A549 (cell line): Measurements from ENCODE around the gene TRAK2. TPM values are rescaled to one million over a fixed set of nuclear protein-coding genes. Genes with fewer than 3 reads are reported as not detected.
"Not testable (repeated sequence)": the region's sequence is repeated elsewhere in the genome, so short reads cannot be mapped to it uniquely, and the experiment has no call there.

Experiments used
- ATAC-seq, 2 experiments: fragments of 200-7000 bp in 1 of 2; fragments of >200 bp in 1 of 2; cut with Nextera tagmentation in 1 of 2; cut with Tn5 transposase in 1 of 2; 3 replicates each; pipeline versions ENCODE4 v1.8.0 to v1.9.1; 2018 to 2020; ENCODE audit warnings: mild to moderate bottlenecking in 1 of 2, moderate library complexity in 1 of 2
- CTCF ChIA-PET: fragments of 300-600 bp; sonication (Branson Sonifier 250); formaldehyde crosslinking; extraction: SDS; loops from one replicate; lab custom pipeline; 2021; ENCODE audit warnings: antibody characterized with exemption, inconsistent platforms; lab: Yijun Ruan, JAX
- POLR2A ChIA-PET: fragments of 350-600 bp; formaldehyde crosslinking; extraction: SDS; loops from one replicate; lab custom pipeline; 2021; ENCODE audit warnings: antibody characterized with exemption, inconsistent platforms; lab: Yijun Ruan, JAX
- DNase-seq, 2 experiments: peaks; one replicate each; pipeline versions ENCODE4 v3.0.0 to v3.0.0-alpha.2; 2011 to 2016; ENCODE audit warnings: low read depth in 1 of 2, low spot score in 1 of 2
- FAIRE-seq: peaks from 2 replicates; lab custom pipeline; 2011; peaks lifted over from hg19 to GRCh38; lab: Jason Lieb, UNC
- H3K27ac ChIP-seq, 2 experiments: fragments of >200 bp; sonication (Bioruptor Twin); formaldehyde crosslinking; 3 replicates each; pipeline ENCODE4 v1.5.1; 2016 to 2017
- H3K4me1 ChIP-seq: fragments of >200 bp; sonication (Bioruptor Twin); formaldehyde crosslinking; 3 replicates; pipeline ENCODE4 v1.6.1; 2016
- H3K4me2 ChIP-seq: fragments of >200 bp; sonication (Bioruptor Twin); formaldehyde crosslinking; 3 replicates; pipeline ENCODE4 v1.6.1; 2016
- H3K4me3 ChIP-seq: fragments of >200 bp; sonication (Bioruptor Twin); formaldehyde crosslinking; 3 replicates; pipeline ENCODE4 v1.5.1; 2016
- H3K9me3 ChIP-seq: fragments of >200 bp; sonication (Bioruptor Twin); formaldehyde crosslinking; 3 replicates; pipeline ENCODE4 v1.6.1; 2016
- CBX2 ChIP-seq: fragments of 200-600 bp; sonication (generic); IDR thresholded peaks from 2 replicates; pipeline ENCODE4 v1.6.1; 2016; ENCODE audit warnings: low read depth, mild to moderate bottlenecking, borderline replicate concordance
- CTCF ChIP-seq: fragments of >200 bp; sonication (Bioruptor Twin); formaldehyde crosslinking; IDR thresholded peaks from 3 replicates; pipeline ENCODE4 v1.5.1; 2016
- HDAC2 ChIP-seq: fragments of 200-600 bp; sonication (generic); IDR thresholded peaks from 2 replicates; pipeline ENCODE4 v1.6.1; 2016
- HMGXB4 ChIP-seq: fragments of 250-450 bp; sonication (Bioruptor Pico); IDR thresholded peaks from 2 replicates; pipeline ENCODE4 v1.5.0; 2021; ENCODE audit warnings: mild to moderate bottlenecking, moderate library complexity, borderline replicate concordance
- HOXB5 ChIP-seq: fragments of 250-450 bp; sonication (Bioruptor Pico); IDR thresholded peaks from 2 replicates; pipeline ENCODE4 v1.5.0; 2020; ENCODE audit warnings: mild to moderate bottlenecking, moderate library complexity
- MAFK ChIP-seq: fragments of 450-650 bp; IDR thresholded peaks from 2 replicates; pipeline ENCODE4 v1.6.1; 2014; ENCODE audit not compliant: partially characterized antibody
- NR3C1 ChIP-seq: fragments of >200 bp; sonication (Bioruptor Twin); formaldehyde crosslinking; IDR thresholded peaks from 3 replicates; pipeline ENCODE4 v1.6.1; 2017
- PBX3 ChIP-seq: IDR thresholded peaks from 2 replicates; pipeline ENCODE4 v1.6.1; 2012
- POLR2A ChIP-seq: IDR thresholded peaks from 2 replicates; pipeline ENCODE4 v1.6.1; 2012; ENCODE audit warnings: mild to moderate bottlenecking, low read length
- RARB ChIP-seq: fragments of 250-450 bp; sonication (Bioruptor Pico); IDR thresholded peaks from 2 replicates; pipeline ENCODE4 v1.8.0; 2021; ENCODE audit warnings: mild to moderate bottlenecking, moderate library complexity
- RFX5 ChIP-seq: fragments of 450-650 bp; IDR thresholded peaks from 2 replicates; pipeline ENCODE4 v1.7.1; 2014; ENCODE audit warnings: antibody characterized with exemption, mild to moderate bottlenecking, moderate library complexity
- SREBF2 ChIP-seq: fragments of 450-650 bp; IDR thresholded peaks from 2 replicates; pipeline ENCODE4 v1.6.1; 2014; ENCODE audit warnings: mild to moderate bottlenecking, moderate library complexity
- TP53 ChIP-seq: fragments of 250-450 bp; sonication (Bioruptor Pico); IDR thresholded peaks from 2 replicates; pipeline ENCODE4 v1.5.0; 2021; ENCODE audit warnings: mild to moderate bottlenecking, moderate library complexity
- WGBS: methylation state at CpG from one replicate; pipeline ENCODE4 v1.1.6; 2017; ENCODE audit errors: missing lambda C conversion rate; 5-methylcytosine and 5-hydroxymethylcytosine counted together
- polyA plus RNA-seq, 4 experiments: library from polyadenylated mRNA; depleted of rRNA in 3 of 4; stranded (reverse); fragments of >200 nt; fragmentation: RNase III in 1 of 4; extraction: RNeasy Plus Mini Kit Qiagen cat#74134 plus additional on column Dnase treatment in 1 of 4; gene quantifications; 2 replicates in 3 of 4; 3 replicates in 1 of 4; pipeline ENCODE4 v1.2.3, GENCODE V29; 2011 to 2017

TRAK2 gene
- polyA plus RNA-seq, 2 of the 4 experiments (the other 2 are of a cell fraction), result 10.2 to 22.4 TPM

GRCh38 chr2:201430839-201431238 is 20.4 kb downstream of the TRAK2 start:
- no peak overlapping the region for H3K4me3 ChIP-seq
- WGBS, result 82% methylated on average over 4 of the region's 5 CpGs
- H3K27ac ChIP-seq, result no peak overlapping the region
- H3K4me2 ChIP-seq, result no peak overlapping the region
- no peak for DNase-seq
- peaks cover 3% of the 10 kb centered on the region; the same call in 1 of the 3 replicates for H3K9me3 ChIP-seq
- FAIRE-seq, result no peak
- TF ChIP-seq CTCF (no peak), HOXB5 (CRISPR knock-in tag) (no peak), POLR2A (no peak), RFX5 (no peak), NR3C1 (no peak), MAFK (no peak)
- ChIA-PET CTCF (no interaction called here), POLR2A (no interaction called here)
- ATAC-seq, result no peak
- peaks cover 13% of the 10 kb centered on the region for H3K4me1 ChIP-seq

- H3K4me3 ChIP-seq, DNase-seq, FAIRE-seq, H3K9me3 ChIP-seq, H3K27ac ChIP-seq, ATAC-seq, CTCF ChIA-PET, H3K4me2 ChIP-seq, POLR2A ChIA-PET: not testable (repeated sequence)
- H3K4me1 ChIP-seq, result peaks cover 13% of the 10 kb centered on the region
- 96% methylated on average over 12 of the region's 12 CpGs for WGBS
Observed at GRCh38 chr2:201430322-201430721, 20.9 kb downstream of the TRAK2 start.

GRCh38 chr2:201429835-201430234 is 21.4 kb downstream of the TRAK2 start:
- DNase-seq, POLR2A ChIA-PET, H3K4me2 ChIP-seq, H3K9me3 ChIP-seq, H3K27ac ChIP-seq, CTCF ChIA-PET, ATAC-seq, H3K4me3 ChIP-seq, FAIRE-seq: not testable (repeated sequence)
- 83% methylated on average over 6 of the region's 6 CpGs for WGBS
- H3K4me1 ChIP-seq, result peaks cover 13% of the 10 kb centered on the region

GRCh38 chr2:201428366-201428765 is 22.9 kb downstream of the TRAK2 start:
- H3K4me3 ChIP-seq, H3K4me2 ChIP-seq, H3K27ac ChIP-seq, ATAC-seq, POLR2A ChIA-PET, DNase-seq, CTCF ChIA-PET, FAIRE-seq, H3K9me3 ChIP-seq: not testable (repeated sequence)
- H3K4me1 ChIP-seq, result peaks cover 13% of the 10 kb centered on the region

- POLR2A ChIA-PET, result no interaction called here
- no peak for ATAC-seq
Observed at GRCh38 chr2:201425952-201426351, 25.3 kb downstream of the TRAK2 start.

More at GRCh38 chr2:201425952-201426351, 25.3 kb downstream of the TRAK2 start:
- TF ChIP-seq CBX2, result no peak
- no peak for TF ChIP-seq TP53
- no peak for TF ChIP-seq RFX5
- TF ChIP-seq NR3C1, result no peak
- TF ChIP-seq HDAC2, result no peak
- TF ChIP-seq HMGXB4, result no peak
- no peak for TF ChIP-seq PBX3
- no peak for TF ChIP-seq RARB
- TF ChIP-seq SREBF2, result no peak
- CTCF ChIA-PET, result no interaction called here
- H3K4me2 ChIP-seq, result no peak overlapping the region
- FAIRE-seq, result no peak
- no peak overlapping the region for H3K27ac ChIP-seq
- no peak for DNase-seq
- WGBS, result 84% methylated on average over 9 of the region's 9 CpGs
- no peak overlapping the region for H3K4me3 ChIP-seq
- H3K4me1 ChIP-seq, result no peaks in the 10 kb centered on the region
- H3K9me3 ChIP-seq, result peaks cover 3% of the 10 kb centered on the region; the same call in 1 of the 3 replicates
